Subcutaneous adipose tissue (tissue), 4 donors: ENCODE measurements around the gene CSMD2. TPM values are rescaled to one million over a fixed set of nuclear protein-coding genes. Genes with fewer than 3 reads are reported as not detected.

Source experiments
- total RNA-seq, 4 donors: library from RNA; depleted of rRNA; stranded (reverse); fragments of >200 nt; gene quantifications; one replicate each; pipeline ENCODE4 v1.1.0, GENCODE V29; 2016
- TF ChIP-seq, protein P1 (sequence below): fragments of 450-650 bp; IDR thresholded peaks from one replicate; pipeline ENCODE4 v1.5.1; 2016; ENCODE audit warnings: low read depth, mild to moderate bottlenecking, control low read depth, antibody characterized with exemption, moderate library complexity

CSMD2 gene
- total RNA-seq, 4 donors from 2014 or later, result 0.38 to 4.4 (median 1.00) TPM

GRCh38 chr1:33661811-33662454, 503.1 kb downstream of the CSMD2 start:
- TF ChIP-seq, protein P1, sequence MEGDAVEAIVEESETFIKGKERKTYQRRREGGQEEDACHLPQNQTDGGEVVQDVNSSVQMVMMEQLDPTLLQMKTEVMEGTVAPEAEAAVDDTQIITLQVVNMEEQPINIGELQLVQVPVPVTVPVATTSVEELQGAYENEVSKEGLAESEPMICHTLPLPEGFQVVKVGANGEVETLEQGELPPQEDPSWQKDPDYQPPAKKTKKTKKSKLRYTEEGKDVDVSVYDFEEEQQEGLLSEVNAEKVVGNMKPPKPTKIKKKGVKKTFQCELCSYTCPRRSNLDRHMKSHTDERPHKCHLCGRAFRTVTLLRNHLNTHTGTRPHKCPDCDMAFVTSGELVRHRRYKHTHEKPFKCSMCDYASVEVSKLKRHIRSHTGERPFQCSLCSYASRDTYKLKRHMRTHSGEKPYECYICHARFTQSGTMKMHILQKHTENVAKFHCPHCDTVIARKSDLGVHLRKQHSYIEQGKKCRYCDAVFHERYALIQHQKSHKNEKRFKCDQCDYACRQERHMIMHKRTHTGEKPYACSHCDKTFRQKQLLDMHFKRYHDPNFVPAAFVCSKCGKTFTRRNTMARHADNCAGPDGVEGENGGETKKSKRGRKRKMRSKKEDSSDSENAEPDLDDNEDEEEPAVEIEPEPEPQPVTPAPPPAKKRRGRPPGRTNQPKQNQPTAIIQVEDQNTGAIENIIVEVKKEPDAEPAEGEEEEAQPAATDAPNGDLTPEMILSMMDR, result no peak

DNA sequence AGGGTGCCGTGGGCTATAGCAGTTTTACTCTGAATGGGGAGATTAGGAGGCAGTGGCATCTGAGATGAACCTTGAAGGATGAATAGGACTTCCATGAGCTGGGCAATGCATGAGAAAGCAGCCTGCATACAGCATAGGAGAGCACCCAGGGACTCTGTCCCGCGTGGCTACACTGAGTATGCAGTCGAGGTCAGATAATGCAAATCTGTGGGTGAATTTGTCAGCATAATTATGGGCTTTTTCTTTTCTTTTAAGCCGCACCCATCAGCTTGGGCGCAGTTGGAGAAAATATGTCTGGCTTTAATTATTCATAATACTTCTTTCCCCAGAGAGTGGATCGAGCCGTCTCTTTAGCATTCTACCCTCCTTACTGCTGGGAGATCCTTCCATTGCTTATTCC, 504.1 kb downstream of the CSMD2 start:
- TF ChIP-seq, protein P1, result no peak

DNA sequence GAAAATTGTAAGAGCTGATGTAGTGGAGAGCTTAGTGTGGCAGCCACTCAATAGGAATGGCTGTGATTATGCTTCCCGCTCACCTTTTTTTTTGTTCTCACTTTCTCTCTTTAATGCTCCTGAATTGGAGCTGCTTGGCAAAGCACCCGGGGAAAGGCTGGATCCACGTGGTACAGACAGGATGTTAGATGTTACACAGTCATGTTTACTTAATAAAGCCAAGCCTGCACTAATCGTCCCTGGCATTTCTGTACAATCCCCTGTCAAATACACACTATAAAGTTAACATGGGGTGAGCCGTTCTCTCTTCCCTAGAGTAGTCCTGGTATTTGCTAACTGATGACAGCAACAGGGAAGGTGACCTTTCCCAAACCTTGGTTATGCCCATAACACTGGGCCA, 504.8 kb downstream of the CSMD2 start:
- TF ChIP-seq, protein P1, result no peak

- TF ChIP-seq, protein P1, result no peak
Observed at GRCh38 chr1:33659641-33660040, 505.4 kb downstream of the CSMD2 start.

DNA sequence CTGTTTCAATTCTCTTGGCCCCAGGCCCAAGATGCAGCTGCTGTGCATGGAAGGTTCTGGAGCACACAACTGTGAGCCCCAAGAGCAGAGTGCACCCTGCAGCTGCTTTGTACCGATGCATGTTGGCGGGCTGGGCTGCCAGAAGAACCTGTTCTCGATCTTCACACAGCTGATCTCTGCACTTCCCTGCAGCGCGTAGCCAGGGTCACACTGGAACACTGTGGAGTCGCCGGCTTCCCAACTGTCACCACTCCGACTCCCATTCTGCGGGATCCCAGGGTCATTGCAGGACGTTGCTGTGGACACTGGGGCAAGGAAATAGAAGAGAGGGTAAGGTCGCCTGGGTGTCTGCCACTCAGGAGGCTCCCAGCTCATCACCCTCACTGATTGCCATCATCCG, 507.2 kb downstream of the CSMD2 start:
- TF ChIP-seq, protein P1, result no peak

GRCh38 chr1:33656467-33657005, 508.5 kb downstream of the CSMD2 start:
- TF ChIP-seq, protein P1, result no peak

GRCh38 chr1:33655496-33655895, 509.5 kb downstream of the CSMD2 start:
- TF ChIP-seq, protein P1, result no peak
